Neural cell (in vitro differentiated cells): Measurements from ENCODE around the gene UBASH3B. TPM values are rescaled to one million over a fixed set of nuclear protein-coding genes. Genes with fewer than 3 reads are reported as not detected.

Experiments
- H2AFZ ChIP-seq: fragments of 200-600, 300-800 bp; sonication (generic), shearing (Covaris generic); 2 replicates; pipeline ENCODE4 v1.6.0; 2014; ENCODE audit warnings: low read depth, mild to moderate bottlenecking, antibody characterized with exemption, low read length, moderate library complexity
- H3F3A ChIP-seq: fragments of 200-600 bp; shearing (Covaris generic); 2 replicates; pipeline ENCODE4 v1.6.1; 2016; ENCODE audit warnings: mild to moderate bottlenecking, moderate library complexity, mixed read lengths, antibody characterized with exemption, low read length; ENCODE audit not compliant: insufficient read depth, poor library complexity, severe bottlenecking
- H3K27ac ChIP-seq: fragments of 200-600, 300-800 bp; sonication (generic), shearing (Covaris generic); 2 replicates; pipeline ENCODE4 v1.5.1; 2014; ENCODE audit warnings: mild to moderate bottlenecking, low read length, moderate library complexity
- H3K27me3 ChIP-seq: fragments of 300-800, 200-600 bp; sonication (generic), shearing (Covaris generic); 2 replicates; pipeline ENCODE4 v1.6.0; 2014; ENCODE audit warnings: mild to moderate bottlenecking, low read depth, low read length, moderate library complexity; ENCODE audit not compliant: insufficient read depth
- H3K36me3 ChIP-seq: fragments of 300-800, 200-600 bp; sonication (generic), shearing (Covaris generic); 2 replicates; pipeline ENCODE4 v1.5.1; 2014; ENCODE audit warnings: mild to moderate bottlenecking, antibody characterized with exemption, low read length, moderate library complexity; ENCODE audit not compliant: insufficient read depth
- H3K4me2 ChIP-seq: fragments of 300-800, 200-600 bp; sonication (generic), shearing (Covaris generic); 2 replicates; pipeline ENCODE4 v1.6.0; 2014; ENCODE audit warnings: mild to moderate bottlenecking, low read length
- H3K4me3 ChIP-seq: fragments of 300-800, 200-600 bp; sonication (generic), shearing (Covaris generic); 2 replicates; pipeline ENCODE4 v1.5.1; 2014; ENCODE audit warnings: mild to moderate bottlenecking, low read length, moderate library complexity
- H3K79me2 ChIP-seq: fragments of 200-600 bp; shearing (Covaris generic); replicated peaks from 2 replicates; pipeline ENCODE4 v1.6.0; 2014; ENCODE audit warnings: mild to moderate bottlenecking, low read length, moderate library complexity; ENCODE audit not compliant: insufficient read depth
- H3K9ac ChIP-seq: fragments of 300-800, 200-600 bp; sonication (generic), shearing (Covaris generic); 2 replicates; pipeline ENCODE4 v1.6.1; 2016; ENCODE audit warnings: mild to moderate bottlenecking, low read length, mixed read lengths
- H3K9me2 ChIP-seq: fragments of 200-600 bp; shearing (Covaris generic); 2 replicates; pipeline ENCODE4 v1.6.1; 2016; ENCODE audit warnings: mild to moderate bottlenecking, low read length, mixed read lengths; ENCODE audit not compliant: insufficient read depth
- H3K9me3 ChIP-seq: fragments of 200-600, 300-800 bp; sonication (generic), shearing (Covaris generic); 2 replicates; pipeline ENCODE4 v1.6.1; 2016; ENCODE audit warnings: mild to moderate bottlenecking, mixed run types, low read length, moderate library complexity, mixed read lengths
- H4K20me1 ChIP-seq: fragments of 200-600 bp; shearing (Covaris generic); 2 replicates; pipeline ENCODE4 v1.6.1; 2016; ENCODE audit warnings: mild to moderate bottlenecking, mixed run types; ENCODE audit not compliant: insufficient read depth
- EP300 ChIP-seq: fragments of 450-650 bp; conservative IDR thresholded peaks from 2 replicates; pipeline ENCODE4 v1.6.1; 2014; ENCODE audit warnings: antibody characterized with exemption, mild to moderate bottlenecking, moderate library complexity; ENCODE audit not compliant: poor library complexity, severe bottlenecking
- EZH2 ChIP-seq: fragments of 200-600, 300-800 bp; shearing (Covaris generic), sonication (generic); IDR thresholded peaks from 2 replicates; pipeline ENCODE4 v1.6.1; 2014; ENCODE audit warnings: antibody characterized with exemption, low read length, borderline replicate concordance, mild to moderate bottlenecking; ENCODE audit not compliant: insufficient read depth, poor library complexity, severe bottlenecking
- MXI1 ChIP-seq: fragments of 450-650 bp; conservative IDR thresholded peaks from 2 replicates; pipeline ENCODE4 v1.6.1; 2014; ENCODE audit warnings: antibody characterized with exemption, mild to moderate bottlenecking; ENCODE audit not compliant: poor library complexity, severe bottlenecking
- POLR2AphosphoS5 ChIP-seq: IDR thresholded peaks from 2 replicates; pipeline ENCODE4 v1.6.1; 2012
- RAD21 ChIP-seq: fragments of 450-650 bp; conservative IDR thresholded peaks from 2 replicates; pipeline ENCODE4 v1.6.1; 2014; ENCODE audit warnings: antibody characterized with exemption, mild to moderate bottlenecking, moderate library complexity
- REST ChIP-seq: IDR thresholded peaks from 2 replicates; pipeline ENCODE4 v1.6.1; 2012; ENCODE audit warnings: borderline replicate concordance
- SMC3 ChIP-seq: fragments of 450-650 bp; conservative IDR thresholded peaks from 2 replicates; pipeline ENCODE4 v1.6.1; 2014; ENCODE audit warnings: antibody characterized with exemption, mild to moderate bottlenecking, moderate library complexity; ENCODE audit not compliant: poor library complexity
- TAF1 ChIP-seq: IDR thresholded peaks from 2 replicates; pipeline ENCODE4 v1.6.1; 2012; ENCODE audit warnings: low read depth
- polyA plus RNA-seq: library from polyadenylated mRNA; depleted of rRNA; stranded (reverse); fragments of >200 nt; gene quantifications from 2 replicates; pipeline ENCODE4 v1.2.3, GENCODE V29; 2014
- TF ChIP-seq, protein P1 (sequence below): fragments of 450-650 bp; IDR thresholded peaks from 2 replicates; pipeline ENCODE4 v1.5.1; 2014; ENCODE audit warnings: antibody characterized with exemption, mild to moderate bottlenecking, moderate library complexity; ENCODE audit not compliant: poor library complexity, severe bottlenecking

Gene UBASH3B
- polyA plus RNA-seq, 1 donor from 2014 or later = 4.2 TPM

GRCh38 chr11:122853971-122854446 lies 198.5 kb downstream of the UBASH3B start:
- H3K9me3 ChIP-seq = no peaks in the 10 kb centered on the region
- no peaks in the 10 kb centered on the region for H4K20me1 ChIP-seq
- no peaks in the 10 kb centered on the region for H3K36me3 ChIP-seq
- H2AFZ ChIP-seq = peak overlapping the region; percentile 87
- H3K4me3 ChIP-seq = no peak overlapping the region
- no peaks in the 10 kb centered on the region for H3K79me2 ChIP-seq
- H3K4me2 ChIP-seq = no peak overlapping the region
- no peak overlapping the region for H3K9ac ChIP-seq
- TF ChIP-seq TAF1 (no peak), SMC3 (peak; percentile 92), MXI1 (no peak), EZH2 (no peak), POLR2AphosphoS5 (no peak), EP300 (no peak), RAD21 (peak; percentile 91), REST (peak; percentile 72)
- TF ChIP-seq, protein P1, sequence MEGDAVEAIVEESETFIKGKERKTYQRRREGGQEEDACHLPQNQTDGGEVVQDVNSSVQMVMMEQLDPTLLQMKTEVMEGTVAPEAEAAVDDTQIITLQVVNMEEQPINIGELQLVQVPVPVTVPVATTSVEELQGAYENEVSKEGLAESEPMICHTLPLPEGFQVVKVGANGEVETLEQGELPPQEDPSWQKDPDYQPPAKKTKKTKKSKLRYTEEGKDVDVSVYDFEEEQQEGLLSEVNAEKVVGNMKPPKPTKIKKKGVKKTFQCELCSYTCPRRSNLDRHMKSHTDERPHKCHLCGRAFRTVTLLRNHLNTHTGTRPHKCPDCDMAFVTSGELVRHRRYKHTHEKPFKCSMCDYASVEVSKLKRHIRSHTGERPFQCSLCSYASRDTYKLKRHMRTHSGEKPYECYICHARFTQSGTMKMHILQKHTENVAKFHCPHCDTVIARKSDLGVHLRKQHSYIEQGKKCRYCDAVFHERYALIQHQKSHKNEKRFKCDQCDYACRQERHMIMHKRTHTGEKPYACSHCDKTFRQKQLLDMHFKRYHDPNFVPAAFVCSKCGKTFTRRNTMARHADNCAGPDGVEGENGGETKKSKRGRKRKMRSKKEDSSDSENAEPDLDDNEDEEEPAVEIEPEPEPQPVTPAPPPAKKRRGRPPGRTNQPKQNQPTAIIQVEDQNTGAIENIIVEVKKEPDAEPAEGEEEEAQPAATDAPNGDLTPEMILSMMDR = peak; percentile 92
- no peaks in the 10 kb centered on the region for H3F3A ChIP-seq
- H3K27me3 ChIP-seq = no peaks in the 10 kb centered on the region
- H3K9me2 ChIP-seq = no peaks in the 10 kb centered on the region
- H3K27ac ChIP-seq = peak overlapping the region; percentile 24

GRCh38 chr11:122861631-122862030 lies 206.1 kb downstream of the UBASH3B start:
- Histone ChIP-seq H3K36me3 (no peaks in the 10 kb centered on the region), H3K9me3 (no peaks in the 10 kb centered on the region), H3K27ac (no peak overlapping the region), H3K4me2 (no peak overlapping the region), H3K79me2 (no peaks in the 10 kb centered on the region), H4K20me1 (no peaks in the 10 kb centered on the region), H3F3A (no peaks in the 10 kb centered on the region), H3K27me3 (no peaks in the 10 kb centered on the region), H3K9me2 (no peaks in the 10 kb centered on the region), H3K9ac (no peak overlapping the region), H3K4me3 (no peak overlapping the region), H2AFZ (no peak overlapping the region)
- TF ChIP-seq RAD21 (no peak), EP300 (no peak), SMC3 (no peak), TAF1 (no peak), MXI1 (no peak), REST (no peak), POLR2AphosphoS5 (no peak), EZH2 (no peak)
- TF ChIP-seq, protein P1 = no peak
